Cardiac muscle cell (in vitro differentiated cells and primary cell): ENCODE results near the gene CST9. TPM values are rescaled to one million over a fixed set of nuclear protein-coding genes. Genes with fewer than 3 reads are reported as not detected.

ENCODE experiments used
- DNase-seq, 2 donors: peaks; one replicate each; pipeline versions ENCODE4 v3.0.0 to v3.0.0-alpha.2; 2010 to 2017; ENCODE audit warnings: low read depth in 1 of 2, low spot score in 1 of 2
- H3K27ac ChIP-seq: fragments of 200-600 bp; sonication (generic); 2 replicates; pipeline ENCODE4 v1.5.1; 2016
- H3K27me3 ChIP-seq: fragments of 200-600 bp; sonication (generic); 2 replicates; pipeline ENCODE4 v1.6.0; 2016; ENCODE audit warnings: control low read depth
- H3K36me3 ChIP-seq: fragments of 200-600 bp; sonication (generic); 2 replicates; pipeline ENCODE4 v1.5.1; 2016; ENCODE audit warnings: control low read depth
- H3K4me1 ChIP-seq: fragments of 200-600 bp; sonication (generic); 2 replicates; pipeline ENCODE4 v1.8.1; 2017; ENCODE audit warnings: low read depth, mild to moderate bottlenecking, mixed run types
- H3K4me3 ChIP-seq: fragments of 200-600 bp; sonication (generic); 2 replicates; pipeline ENCODE4 v1.5.1; 2016; ENCODE audit warnings: mild to moderate bottlenecking
- H3K9me3 ChIP-seq: fragments of 200-600 bp; sonication (generic); 2 replicates; pipeline ENCODE4 v1.5.1; 2017; ENCODE audit warnings: low read depth, mild to moderate bottlenecking, control low read depth
- polyA plus RNA-seq: library from polyadenylated mRNA; unstranded; fragments of >200 nt; fragmentation: Nextera tagmentation; extraction: Ambion mirVana; gene quantifications from 2 replicates; pipeline ENCODE4 v1.2.1, GENCODE V29; 2016
- total RNA-seq: library from RNA; depleted of rRNA; stranded (reverse); fragments of >200 nt; gene quantifications from 2 replicates; pipeline ENCODE4 v1.2.3, GENCODE V29; 2016
- TF ChIP-seq, protein P1 (sequence below): IDR thresholded peaks from 2 replicates; pipeline ENCODE4 v1.5.1; 2012; ENCODE audit warnings: low read depth, mild to moderate bottlenecking, low read length

Gene CST9, protein sequence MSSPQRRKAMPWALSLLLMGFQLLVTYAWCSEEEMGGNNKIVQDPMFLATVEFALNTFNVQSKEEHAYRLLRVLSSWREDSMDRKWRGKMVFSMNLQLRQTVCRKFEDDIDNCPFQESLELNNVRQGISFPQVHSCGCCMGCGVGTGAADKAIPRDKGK
- total RNA-seq = not detected in 2 replicates
- polyA plus RNA-seq = not detected in 2 replicates

DNA sequence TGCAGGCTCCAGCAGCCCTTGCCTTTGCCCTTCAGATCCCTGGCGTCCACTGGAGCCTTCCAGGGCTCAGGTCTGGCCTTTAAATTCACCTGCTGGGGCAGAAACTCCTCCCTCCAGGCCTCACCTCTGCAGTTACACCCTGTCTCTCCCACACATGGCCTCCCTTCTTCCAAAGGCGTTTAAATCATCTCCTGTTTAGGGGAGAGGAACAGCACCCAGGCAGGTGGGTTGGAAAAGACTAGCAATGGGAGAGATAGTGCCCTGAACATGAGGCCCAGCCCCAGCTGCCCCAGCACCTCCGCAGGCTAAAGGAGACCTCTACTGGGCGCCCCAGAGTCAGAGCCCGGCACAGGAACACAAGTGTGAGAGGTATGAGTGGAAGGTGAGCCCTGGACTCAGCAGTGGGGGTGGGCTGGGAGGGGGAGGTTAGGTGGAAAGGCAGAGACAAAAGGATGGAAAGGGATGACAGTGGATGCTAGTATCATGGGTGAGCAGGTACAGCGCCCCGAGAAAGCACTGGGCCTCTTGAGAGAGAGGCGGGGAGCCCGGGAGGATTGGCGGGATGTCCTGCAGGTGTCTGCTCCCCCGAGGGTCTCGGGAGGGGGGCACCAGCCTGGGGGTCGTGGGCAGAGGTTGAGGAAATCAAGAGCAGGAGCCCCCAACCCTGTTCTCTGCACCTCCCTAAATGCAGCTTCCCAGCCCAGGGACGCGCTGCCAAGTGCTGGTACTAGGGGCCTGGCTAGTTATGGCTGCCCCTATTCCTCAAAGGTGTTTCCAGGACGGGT, at the start of gene CST9:
TSS of gene CST9 (minus strand) at position 51 of the 785 bp plus-strand sequence. CDS start 53 bp downstream, outside the sequence.
- Histone ChIP-seq H3K27me3 (no peaks in the 10 kb centered on the region), H3K9me3 (no peaks in the 10 kb centered on the region), H3K4me3 (no peak within 1 kb of the TSS), H3K27ac (no peak within 1 kb of the TSS), H3K36me3 (no peaks in the 10 kb centered on the region), H3K4me1 (no peaks in the 10 kb centered on the region)
- DNase-seq = no peak
- TF ChIP-seq, protein P1, sequence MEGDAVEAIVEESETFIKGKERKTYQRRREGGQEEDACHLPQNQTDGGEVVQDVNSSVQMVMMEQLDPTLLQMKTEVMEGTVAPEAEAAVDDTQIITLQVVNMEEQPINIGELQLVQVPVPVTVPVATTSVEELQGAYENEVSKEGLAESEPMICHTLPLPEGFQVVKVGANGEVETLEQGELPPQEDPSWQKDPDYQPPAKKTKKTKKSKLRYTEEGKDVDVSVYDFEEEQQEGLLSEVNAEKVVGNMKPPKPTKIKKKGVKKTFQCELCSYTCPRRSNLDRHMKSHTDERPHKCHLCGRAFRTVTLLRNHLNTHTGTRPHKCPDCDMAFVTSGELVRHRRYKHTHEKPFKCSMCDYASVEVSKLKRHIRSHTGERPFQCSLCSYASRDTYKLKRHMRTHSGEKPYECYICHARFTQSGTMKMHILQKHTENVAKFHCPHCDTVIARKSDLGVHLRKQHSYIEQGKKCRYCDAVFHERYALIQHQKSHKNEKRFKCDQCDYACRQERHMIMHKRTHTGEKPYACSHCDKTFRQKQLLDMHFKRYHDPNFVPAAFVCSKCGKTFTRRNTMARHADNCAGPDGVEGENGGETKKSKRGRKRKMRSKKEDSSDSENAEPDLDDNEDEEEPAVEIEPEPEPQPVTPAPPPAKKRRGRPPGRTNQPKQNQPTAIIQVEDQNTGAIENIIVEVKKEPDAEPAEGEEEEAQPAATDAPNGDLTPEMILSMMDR = no peak

DNA sequence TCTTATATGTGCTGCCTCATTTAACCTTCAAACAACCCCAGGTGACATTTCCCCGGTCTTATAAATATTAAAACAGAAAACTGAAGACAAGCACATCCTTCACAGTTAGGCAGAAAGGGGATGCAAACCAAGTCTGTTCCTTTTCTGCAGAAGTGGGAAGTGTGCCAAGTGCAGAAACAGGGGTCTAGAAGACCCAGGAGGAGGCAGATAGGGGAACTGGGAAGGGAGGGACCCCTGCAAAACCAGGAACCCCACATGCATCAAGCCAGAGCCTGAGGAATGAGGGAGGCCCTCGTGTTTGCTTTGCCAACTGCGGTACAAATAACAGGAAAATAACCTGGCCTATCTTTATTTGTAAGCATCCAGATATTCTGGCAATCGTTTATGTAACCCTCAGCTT, 49.0 kb upstream of the CST9 start:
- no peak overlapping the region for H3K27ac ChIP-seq
- H3K4me1 ChIP-seq = no peaks in the 10 kb centered on the region
- TF ChIP-seq, protein P1 = no peak
- H3K36me3 ChIP-seq = no peaks in the 10 kb centered on the region
- H3K4me3 ChIP-seq = no peak overlapping the region
- H3K27me3 ChIP-seq = no peaks in the 10 kb centered on the region
- H3K9me3 ChIP-seq = no peaks in the 10 kb centered on the region
- DNase-seq = no peak

DNA sequence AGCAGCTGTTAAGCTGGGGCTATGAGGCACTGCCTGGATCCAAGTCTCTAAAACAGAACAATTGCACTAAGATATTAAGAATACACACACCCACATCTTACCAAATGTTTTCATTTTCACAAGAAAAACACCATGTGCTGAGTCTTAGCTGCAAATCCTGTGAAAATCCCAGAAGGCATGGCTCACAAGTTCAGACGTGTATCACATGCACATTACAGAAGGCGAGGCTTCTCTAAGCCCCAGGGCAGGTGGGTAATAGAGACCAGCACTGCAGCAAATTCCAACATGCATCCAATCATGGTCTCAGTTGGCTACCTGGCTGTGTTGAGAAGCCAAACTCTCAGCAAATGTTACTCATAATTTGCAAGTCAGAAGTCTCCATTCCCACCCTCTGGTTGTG, 48.3 kb upstream of the CST9 start:
- no peaks in the 10 kb centered on the region for H3K27me3 ChIP-seq
- no peak overlapping the region for H3K4me3 ChIP-seq
- H3K36me3 ChIP-seq = no peaks in the 10 kb centered on the region
- no peak for DNase-seq
- H3K4me1 ChIP-seq = no peaks in the 10 kb centered on the region
- no peaks in the 10 kb centered on the region for H3K9me3 ChIP-seq
- TF ChIP-seq, protein P1 = no peak
- no peak overlapping the region for H3K27ac ChIP-seq

DNA sequence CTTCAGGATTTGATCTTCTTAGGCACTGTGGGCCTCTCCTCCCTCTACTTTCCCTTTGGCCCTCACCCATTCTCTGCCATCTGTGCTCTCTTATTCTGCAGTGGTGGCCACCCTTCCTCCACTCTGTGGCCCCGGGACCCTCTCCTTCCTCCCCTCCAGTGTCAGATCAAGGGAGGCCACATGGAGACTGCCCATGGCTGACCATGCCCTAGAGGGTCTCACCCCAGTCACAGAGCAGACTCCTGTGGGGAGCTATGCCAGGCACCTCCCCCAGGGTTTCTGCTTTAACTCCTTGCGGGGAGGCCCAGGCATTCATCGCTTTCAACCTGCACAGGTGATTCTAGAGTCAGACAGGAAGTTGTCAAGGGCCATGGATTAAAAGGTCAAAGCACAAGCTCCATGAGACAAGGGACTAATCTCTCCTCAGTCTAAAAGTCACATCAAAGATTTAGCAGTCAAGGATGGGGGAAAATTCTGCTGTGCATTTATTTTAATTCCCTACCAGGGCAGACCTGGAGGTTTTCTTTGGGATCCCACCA, 47.8 kb upstream of the CST9 start:
- TF ChIP-seq, protein P1 = no peak
- Histone ChIP-seq H3K4me1 (no peaks in the 10 kb centered on the region), H3K4me3 (no peak overlapping the region), H3K9me3 (no peaks in the 10 kb centered on the region), H3K36me3 (no peaks in the 10 kb centered on the region), H3K27me3 (no peaks in the 10 kb centered on the region), H3K27ac (no peak overlapping the region)
- DNase-seq = no peak

DNA sequence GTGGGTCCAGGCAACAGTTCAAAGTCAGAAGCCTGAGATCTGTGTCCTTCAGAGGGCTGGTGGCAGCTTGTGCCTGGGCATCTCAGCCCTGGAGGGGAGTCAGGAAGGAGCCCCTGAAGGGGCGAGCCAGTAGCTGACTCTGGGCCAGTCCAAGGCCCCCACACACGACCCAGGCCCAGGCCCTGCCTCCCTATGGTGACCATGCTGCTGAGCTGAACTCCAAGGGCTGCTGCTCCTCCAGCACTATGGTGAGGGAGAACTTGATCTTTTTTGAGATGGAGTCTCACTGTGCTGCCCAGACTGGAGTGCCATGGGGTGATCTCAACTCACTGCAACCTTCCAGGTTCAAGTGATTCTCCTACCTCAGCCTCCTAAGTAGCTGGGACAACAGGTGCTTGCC, 47.2 kb upstream of the CST9 start:
- no peak overlapping the region for H3K27ac ChIP-seq
- DNase-seq = no peak
- no peaks in the 10 kb centered on the region for H3K27me3 ChIP-seq
- H3K4me3 ChIP-seq = no peak overlapping the region
- no peaks in the 10 kb centered on the region for H3K4me1 ChIP-seq
- no peaks in the 10 kb centered on the region for H3K9me3 ChIP-seq
- H3K36me3 ChIP-seq = no peaks in the 10 kb centered on the region
- TF ChIP-seq, protein P1 = no peak
